HG03354 (cell line): ENCODE measurements around the gene KLF9.
"Not testable (repeated sequence)": the region's sequence is repeated elsewhere in the genome, so short reads cannot be mapped to it uniquely, and the experiment has no call there.

Experiments used
- ATAC-seq: cut with Tn5 transposase; IDR thresholded peaks from one replicate; pipeline ENCODE4 v1.9.1; 2021; ENCODE audit warnings: mild to moderate bottlenecking; ENCODE audit not compliant: unreplicated experiment, poor library complexity, severe bottlenecking

Gene KLF9

GRCh38 chr9:70407081-70407503 is 7.4 kb downstream of the KLF9 start:
- ATAC-seq = no peak

- ATAC-seq = peak; percentile 75
These were observed 8.0 kb downstream of the KLF9 start for GRCh38 chr9:70406434-70406862.

- ATAC-seq = no peak
These were observed 8.5 kb downstream of the KLF9 start for GRCh38 chr9:70405808-70406433.

- no peak for ATAC-seq
These were observed 10.2 kb downstream of the KLF9 start for GRCh38 chr9:70404261-70404660.

GRCh38 chr9:70403618-70404025 is 10.8 kb downstream of the KLF9 start:
- ATAC-seq = no peak

GRCh38 chr9:70403166-70403565 is 11.3 kb downstream of the KLF9 start:
- no peak for ATAC-seq

- ATAC-seq = no peak
These were observed 12.2 kb downstream of the KLF9 start for GRCh38 chr9:70402213-70402612.

- ATAC-seq = not testable (repeated sequence)
These were observed 13.2 kb downstream of the KLF9 start for GRCh38 chr9:70401241-70401640.

- ATAC-seq = no peak
These were observed 14.2 kb downstream of the KLF9 start for GRCh38 chr9:70400107-70400892.

GRCh38 chr9:70399141-70399540 is 15.3 kb downstream of the KLF9 start:
- no peak for ATAC-seq

- peak; percentile 99 for ATAC-seq
These were observed 16.3 kb downstream of the KLF9 start for GRCh38 chr9:70398145-70398556.

- ATAC-seq = no peak
These were observed 18.8 kb downstream of the KLF9 start for GRCh38 chr9:70395652-70396051.

GRCh38 chr9:70392850-70393249 is 21.6 kb downstream of the KLF9 start:
- no peak for ATAC-seq

GRCh38 chr9:70392189-70392588 is 22.3 kb downstream of the KLF9 start:
- ATAC-seq = no peak

- ATAC-seq = no peak
These were observed 23.5 kb downstream of the KLF9 start for GRCh38 chr9:70390933-70391341.

- ATAC-seq = no peak
These were observed 24.7 kb downstream of the KLF9 start for GRCh38 chr9:70389621-70390266.

- no peak for ATAC-seq
These were observed 25.3 kb downstream of the KLF9 start for GRCh38 chr9:70389188-70389587.

- ATAC-seq = no peak
These were observed 26.8 kb downstream of the KLF9 start for GRCh38 chr9:70387663-70388062.

GRCh38 chr9:70385426-70385825 is 29.0 kb downstream of the KLF9 start:
- ATAC-seq = no peak

GRCh38 chr9:70382709-70383605 is 31.5 kb downstream of the KLF9 start:
- no peak for ATAC-seq
